Measurements from ENCODE around the gene REC8. TPM values are rescaled to one million over a fixed set of nuclear protein-coding genes. Genes with fewer than 3 reads are reported as not detected.

REC8 gene
- total and polyA plus RNA-seq, 2 of the 13 experiments (the other 11 are each of a cell fraction or from before 2014, with no cell fraction given): 3.4 to 14.7 TPM

DNA sequence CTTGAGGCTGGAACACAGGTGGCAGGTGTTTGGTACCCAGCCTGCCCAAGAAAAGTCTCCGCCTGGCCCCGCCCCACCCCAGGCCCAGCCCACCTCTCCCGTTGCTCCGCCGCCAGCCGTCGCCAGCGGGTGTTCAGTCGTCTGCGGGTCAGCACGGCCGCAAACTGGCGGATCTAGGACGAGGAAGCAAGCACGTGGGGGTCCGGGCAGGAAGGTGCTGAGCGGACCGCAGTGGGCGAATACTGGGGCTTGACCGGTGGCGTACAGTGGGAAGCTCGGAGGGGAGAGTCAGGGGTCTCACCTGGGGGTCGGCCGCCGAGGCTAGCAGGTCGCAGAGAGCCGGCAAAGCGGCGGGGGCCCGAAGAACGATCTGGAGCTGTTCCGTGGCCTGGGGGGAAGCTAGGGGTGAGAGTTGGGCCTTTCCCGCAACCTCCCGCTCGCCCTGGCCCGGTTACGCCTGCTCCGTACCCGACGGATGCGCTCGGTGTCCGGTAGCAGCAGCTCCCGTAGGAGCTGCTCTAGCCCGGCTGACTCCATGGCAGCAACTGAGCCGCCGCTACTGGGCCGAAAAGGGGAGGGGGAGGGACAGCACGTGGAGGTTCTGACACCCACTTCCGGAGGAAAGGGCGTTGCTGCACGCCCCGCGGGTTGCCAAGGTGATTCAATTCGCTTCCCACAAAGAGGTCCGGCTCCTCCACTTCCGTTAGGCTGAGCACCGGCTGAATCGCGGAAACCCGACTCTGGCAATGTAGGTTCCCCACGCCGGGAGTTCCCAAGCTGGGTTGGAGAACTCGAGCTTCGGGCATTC is 16.6 kb downstream of the REC8 start, which contains the start of gene IPO4 (continued):
- TF ChIP-seq, protein P1, sequence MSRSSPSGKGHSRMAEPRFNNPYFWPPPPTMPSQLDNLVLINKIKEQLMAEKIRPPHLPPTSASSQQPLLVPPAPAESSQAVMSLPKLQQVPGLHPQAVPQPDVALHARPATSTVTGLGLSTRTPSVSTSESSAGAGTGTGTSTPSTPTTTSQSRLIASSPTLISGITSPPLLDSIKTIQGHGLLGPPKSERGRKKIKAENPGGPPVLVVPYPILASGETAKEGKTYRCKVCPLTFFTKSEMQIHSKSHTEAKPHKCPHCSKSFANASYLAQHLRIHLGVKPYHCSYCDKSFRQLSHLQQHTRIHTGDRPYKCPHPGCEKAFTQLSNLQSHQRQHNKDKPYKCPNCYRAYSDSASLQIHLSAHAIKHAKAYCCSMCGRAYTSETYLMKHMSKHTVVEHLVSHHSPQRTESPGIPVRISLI (CRISPR knock-in tag; IDR thresholded peaks at IDR 0.05; ENCODE audit: borderline replicate concordance): peak; percentile 58; the same call in 1 of the 2 replicates
- TF ChIP-seq ZNF777 (CRISPR knock-in tag; IDR thresholded peaks at IDR 0.05) (peak; percentile 83), THAP8 (CRISPR knock-in tag; IDR thresholded peaks at IDR 0.05; ENCODE audit: borderline replicate concordance) (peak; percentile 99; the same call in 1 of the 2 replicates), CBX1 (IDR thresholded peaks at IDR 0.05; ENCODE audit: low read depth) (peak; percentile 98), GABPA (IDR thresholded peaks at IDR 0.05; ENCODE audit: low read depth, low read length) (no peak), GABPA (CRISPR knock-in tag; IDR thresholded peaks at IDR 0.05; ENCODE audit: low read depth) (no peak), MLLT10 (CRISPR knock-in tag; IDR thresholded peaks at IDR 0.05) (no peak), FOSL1 (CRISPR knock-in tag; IDR thresholded peaks at IDR 0.05; ENCODE audit: borderline replicate concordance) (peak; percentile 59; the same call in 1 of the 2 replicates), MXD1 (CRISPR knock-in tag; IDR thresholded peaks at IDR 0.05) (peak; percentile 100), PAF1 (CRISPR knock-in tag; IDR thresholded peaks at IDR 0.05) (peak; percentile 57; the same call in 1 of the 2 replicates), ATRX (CRISPR knock-in tag; IDR thresholded peaks at IDR 0.05; ENCODE audit: borderline replicate concordance) (no peak), ATF2 (CRISPR knock-in tag; IDR thresholded peaks at IDR 0.05) (peak; percentile 98; the same call in 1 of the 2 replicates), MED13 (CRISPR knock-in tag; IDR thresholded peaks at IDR 0.05) (peak; percentile 95), ZNF30 (CRISPR knock-in tag; IDR thresholded peaks at IDR 0.05) (peak; percentile 79; the same call in 1 of the 2 replicates), ZKSCAN8 (CRISPR knock-in tag; IDR thresholded peaks at IDR 0.05; ENCODE audit: borderline replicate concordance) (peak; percentile 98)
- TF ChIP-seq, protein P2, sequence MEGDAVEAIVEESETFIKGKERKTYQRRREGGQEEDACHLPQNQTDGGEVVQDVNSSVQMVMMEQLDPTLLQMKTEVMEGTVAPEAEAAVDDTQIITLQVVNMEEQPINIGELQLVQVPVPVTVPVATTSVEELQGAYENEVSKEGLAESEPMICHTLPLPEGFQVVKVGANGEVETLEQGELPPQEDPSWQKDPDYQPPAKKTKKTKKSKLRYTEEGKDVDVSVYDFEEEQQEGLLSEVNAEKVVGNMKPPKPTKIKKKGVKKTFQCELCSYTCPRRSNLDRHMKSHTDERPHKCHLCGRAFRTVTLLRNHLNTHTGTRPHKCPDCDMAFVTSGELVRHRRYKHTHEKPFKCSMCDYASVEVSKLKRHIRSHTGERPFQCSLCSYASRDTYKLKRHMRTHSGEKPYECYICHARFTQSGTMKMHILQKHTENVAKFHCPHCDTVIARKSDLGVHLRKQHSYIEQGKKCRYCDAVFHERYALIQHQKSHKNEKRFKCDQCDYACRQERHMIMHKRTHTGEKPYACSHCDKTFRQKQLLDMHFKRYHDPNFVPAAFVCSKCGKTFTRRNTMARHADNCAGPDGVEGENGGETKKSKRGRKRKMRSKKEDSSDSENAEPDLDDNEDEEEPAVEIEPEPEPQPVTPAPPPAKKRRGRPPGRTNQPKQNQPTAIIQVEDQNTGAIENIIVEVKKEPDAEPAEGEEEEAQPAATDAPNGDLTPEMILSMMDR (CRISPR knock-in tag; IDR thresholded peaks at IDR 0.05): peak; percentile 49
- TF ChIP-seq, protein P3, sequence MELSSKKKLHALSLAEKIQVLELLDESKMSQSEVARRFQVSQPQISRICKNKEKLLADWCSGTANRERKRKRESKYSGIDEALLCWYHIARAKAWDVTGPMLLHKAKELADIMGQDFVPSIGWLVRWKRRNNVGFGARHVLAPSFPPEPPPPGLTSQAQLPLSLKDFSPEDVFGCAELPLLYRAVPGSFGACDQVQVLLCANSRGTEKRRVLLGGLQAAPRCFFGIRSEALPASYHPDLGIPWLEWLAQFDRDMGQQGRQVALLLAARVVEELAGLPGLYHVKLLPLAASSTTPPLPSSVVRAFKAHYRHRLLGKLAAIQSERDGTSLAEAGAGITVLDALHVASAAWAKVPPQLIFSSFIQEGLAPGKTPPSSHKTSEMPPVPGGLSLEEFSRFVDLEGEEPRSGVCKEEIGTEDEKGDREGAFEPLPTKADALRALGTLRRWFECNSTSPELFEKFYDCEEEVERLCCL (CRISPR knock-in tag; IDR thresholded peaks at IDR 0.05; ENCODE audit: borderline replicate concordance): peak; percentile 81
- TF ChIP-seq, protein P4, sequence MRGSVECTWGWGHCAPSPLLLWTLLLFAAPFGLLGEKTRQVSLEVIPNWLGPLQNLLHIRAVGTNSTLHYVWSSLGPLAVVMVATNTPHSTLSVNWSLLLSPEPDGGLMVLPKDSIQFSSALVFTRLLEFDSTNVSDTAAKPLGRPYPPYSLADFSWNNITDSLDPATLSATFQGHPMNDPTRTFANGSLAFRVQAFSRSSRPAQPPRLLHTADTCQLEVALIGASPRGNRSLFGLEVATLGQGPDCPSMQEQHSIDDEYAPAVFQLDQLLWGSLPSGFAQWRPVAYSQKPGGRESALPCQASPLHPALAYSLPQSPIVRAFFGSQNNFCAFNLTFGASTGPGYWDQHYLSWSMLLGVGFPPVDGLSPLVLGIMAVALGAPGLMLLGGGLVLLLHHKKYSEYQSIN (CRISPR knock-in tag; IDR thresholded peaks at IDR 0.05; ENCODE audit: borderline replicate concordance): no peak

Data from HepG2 (cell line).